ENCODE measurements around the gene TH.

Gene TH

DNA sequence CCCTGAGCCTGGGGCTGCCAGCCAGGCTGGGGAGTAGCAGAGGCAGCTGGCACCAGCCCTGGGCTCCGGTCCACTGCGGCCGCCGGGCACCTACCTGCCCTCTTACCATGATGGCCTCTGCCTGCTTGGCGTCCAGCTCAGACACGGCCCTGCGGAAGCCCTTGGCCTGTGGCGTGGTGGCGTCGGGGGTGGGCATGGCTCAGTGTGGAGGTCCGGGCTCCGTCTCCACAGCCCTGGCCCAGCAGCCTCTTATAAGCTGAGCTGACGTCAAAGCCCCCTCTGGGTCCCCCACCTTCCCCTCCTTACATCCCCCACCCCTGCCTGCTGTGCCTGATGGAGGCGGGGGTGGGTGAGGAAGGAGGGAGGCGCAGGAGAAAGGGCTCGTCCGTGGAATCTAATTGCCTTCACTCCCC lies at the start of gene TH:
Gene TH (minus strand): TSS at position 225 of the 413 bp plus-strand sequence. CDS start 29 bp downstream, at position 196.
- TF ChIP-seq, protein P1, sequence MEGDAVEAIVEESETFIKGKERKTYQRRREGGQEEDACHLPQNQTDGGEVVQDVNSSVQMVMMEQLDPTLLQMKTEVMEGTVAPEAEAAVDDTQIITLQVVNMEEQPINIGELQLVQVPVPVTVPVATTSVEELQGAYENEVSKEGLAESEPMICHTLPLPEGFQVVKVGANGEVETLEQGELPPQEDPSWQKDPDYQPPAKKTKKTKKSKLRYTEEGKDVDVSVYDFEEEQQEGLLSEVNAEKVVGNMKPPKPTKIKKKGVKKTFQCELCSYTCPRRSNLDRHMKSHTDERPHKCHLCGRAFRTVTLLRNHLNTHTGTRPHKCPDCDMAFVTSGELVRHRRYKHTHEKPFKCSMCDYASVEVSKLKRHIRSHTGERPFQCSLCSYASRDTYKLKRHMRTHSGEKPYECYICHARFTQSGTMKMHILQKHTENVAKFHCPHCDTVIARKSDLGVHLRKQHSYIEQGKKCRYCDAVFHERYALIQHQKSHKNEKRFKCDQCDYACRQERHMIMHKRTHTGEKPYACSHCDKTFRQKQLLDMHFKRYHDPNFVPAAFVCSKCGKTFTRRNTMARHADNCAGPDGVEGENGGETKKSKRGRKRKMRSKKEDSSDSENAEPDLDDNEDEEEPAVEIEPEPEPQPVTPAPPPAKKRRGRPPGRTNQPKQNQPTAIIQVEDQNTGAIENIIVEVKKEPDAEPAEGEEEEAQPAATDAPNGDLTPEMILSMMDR (IDR thresholded peaks at IDR 0.05; ENCODE audit: control extremely low read depth, extremely low read depth, low read depth, missing control alignments) = no peak
- ChIA-PET POLR2A (no interaction called here), CTCF (interaction anchor here (4.4 kb wide), 1 partner anchor 20 kb away, joined by 19 read pairs; no protein-coding TSS in a partner anchor)
- no peak for DNase-seq (ENCODE audit: extremely low spot score)

DNA sequence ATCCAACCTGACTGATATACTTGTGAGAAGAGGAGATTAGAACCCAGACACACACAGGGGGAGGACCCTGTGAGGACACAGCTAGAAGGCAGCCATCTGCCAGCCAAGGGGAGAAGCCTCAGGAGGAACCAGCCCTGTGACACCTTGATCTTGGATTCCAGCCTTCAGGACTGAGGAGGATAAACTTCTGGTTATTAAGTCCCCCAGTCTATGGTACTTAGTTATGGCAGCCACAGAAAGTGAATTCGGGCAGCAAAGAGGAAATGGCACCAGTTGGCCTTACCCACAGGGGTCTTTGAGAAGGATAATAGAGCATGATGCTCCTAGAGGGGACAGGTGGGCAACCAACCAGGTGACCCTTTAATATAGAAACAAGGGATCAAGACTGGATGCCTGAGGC lies 49.4 kb upstream of the TH start:
- no peak for DNase-seq (ENCODE audit: extremely low spot score)
- ChIA-PET POLR2A (no interaction called here), CTCF (no interaction called here)
- TF ChIP-seq, protein P1 (IDR thresholded peaks at IDR 0.05; ENCODE audit: control extremely low read depth, extremely low read depth, low read depth, missing control alignments) = no peak

DNA sequence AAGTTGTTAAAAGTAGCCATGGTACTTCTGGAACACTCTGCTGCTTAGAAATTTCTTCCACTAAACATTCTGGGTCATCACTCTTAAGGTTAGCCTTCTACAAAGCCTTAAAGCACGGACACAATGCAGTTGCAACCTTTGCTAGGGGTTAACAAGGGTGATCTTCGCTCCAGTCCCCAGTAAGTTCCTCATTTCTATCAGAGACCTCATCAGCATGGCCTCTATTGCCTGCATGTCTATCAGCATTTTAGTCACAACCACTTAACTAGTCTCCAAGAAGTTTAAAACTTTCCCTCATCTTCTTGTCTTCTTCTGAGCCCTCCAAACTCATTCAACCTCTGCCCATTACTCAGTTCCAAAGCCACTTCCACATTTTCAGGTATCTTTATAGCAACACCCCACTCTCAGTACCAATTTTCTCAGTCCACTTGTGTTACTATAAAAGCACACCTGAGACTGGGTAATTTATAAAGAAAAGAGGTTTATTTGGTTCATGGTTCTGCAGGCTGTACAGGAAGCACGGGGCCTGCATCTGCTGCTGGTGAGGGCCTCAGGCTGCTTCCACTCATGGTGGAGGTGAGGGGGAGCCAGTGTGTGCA lies 48.7 kb upstream of the TH start:
- CTCF ChIA-PET = no interaction called here
- TF ChIP-seq, protein P1 (IDR thresholded peaks at IDR 0.05; ENCODE audit: control extremely low read depth, extremely low read depth, low read depth, missing control alignments) = no peak
- no peak for DNase-seq (ENCODE audit: extremely low spot score)

DNA sequence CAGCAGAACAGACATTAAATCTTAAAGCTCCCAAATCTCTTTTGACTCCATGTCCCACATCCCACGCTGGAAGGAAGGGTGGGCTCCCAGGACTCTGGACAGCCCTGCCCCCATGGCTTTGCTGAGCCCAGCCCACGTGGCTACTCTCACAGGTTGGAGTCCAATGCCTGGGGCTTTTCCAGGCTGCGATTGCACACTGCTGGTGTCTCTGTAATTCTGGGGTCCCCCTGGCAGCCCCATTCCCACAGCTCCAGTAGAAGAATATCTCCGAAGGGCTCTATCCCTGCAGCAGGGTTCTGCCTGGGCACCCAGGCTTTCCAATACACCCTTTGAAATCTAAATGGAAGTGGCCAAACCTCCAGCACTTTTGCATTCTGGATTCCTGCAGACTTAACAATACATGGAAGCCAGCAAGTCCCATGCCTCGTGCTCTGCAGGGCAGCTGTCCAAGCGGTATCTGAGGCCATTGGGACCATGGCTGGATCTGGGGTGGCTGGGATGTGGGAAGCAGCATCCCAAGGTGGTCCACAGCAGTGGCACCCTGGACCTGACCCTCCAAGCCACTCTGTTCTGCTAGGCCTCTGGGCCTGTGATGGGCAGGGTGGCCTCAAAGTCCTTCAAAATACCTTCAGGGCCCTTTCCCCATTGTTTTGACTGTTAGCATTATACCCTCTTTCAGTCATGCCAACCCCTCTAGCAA lies 47.9 kb upstream of the TH start:
- POLR2A ChIA-PET = no interaction called here
- CTCF ChIA-PET = interaction anchor here (1.0 kb wide), 1 partner anchor 85 kb away, joined by 3 read pairs; no protein-coding TSS in a partner anchor
- TF ChIP-seq, protein P1 (IDR thresholded peaks at IDR 0.05; ENCODE audit: control extremely low read depth, extremely low read depth, low read depth, missing control alignments) = no peak
- DNase-seq (ENCODE audit: extremely low spot score) = no peak

More for the DNA sequence above, 48.7 kb upstream of the TH start:
- POLR2A ChIA-PET = no interaction called here

DNA sequence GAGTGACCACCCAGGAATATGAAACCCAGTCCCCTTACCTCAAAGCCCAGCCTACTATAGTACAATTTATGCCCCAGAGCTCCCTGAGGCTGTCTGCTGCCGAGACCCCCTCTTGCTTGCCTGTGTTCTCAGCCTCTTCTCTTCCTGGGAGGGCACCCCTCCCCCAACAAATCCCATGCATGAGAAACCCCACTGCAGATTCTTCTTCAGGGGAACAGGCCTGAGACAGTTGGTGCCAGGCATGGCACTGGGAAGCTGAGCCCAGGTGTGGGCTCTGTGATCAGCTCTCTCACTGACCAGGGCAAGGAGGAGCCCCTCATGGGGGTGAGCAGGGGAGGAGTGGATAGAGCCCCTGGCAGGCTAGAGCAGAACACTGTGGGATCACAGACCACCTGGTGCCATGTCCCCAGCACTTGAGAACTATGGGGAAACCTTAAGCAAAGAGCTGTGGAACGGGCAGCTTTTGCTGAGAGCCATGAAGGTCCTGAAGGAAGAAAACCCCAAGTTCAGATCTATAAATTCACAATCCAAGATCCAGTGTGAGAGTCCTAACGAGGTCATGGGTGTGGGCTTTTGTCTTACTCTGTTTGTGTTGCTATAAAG lies 46.5 kb upstream of the TH start:
- DNase-seq (ENCODE audit: extremely low spot score) = no peak
- CTCF ChIA-PET = interaction anchor here (1.0 to 1.1 kb wide), 2 partner anchors 87 to 315 kb away, joined by 3 read pairs; no protein-coding TSS in a partner anchor
- TF ChIP-seq, protein P1 (IDR thresholded peaks at IDR 0.05; ENCODE audit: control extremely low read depth, extremely low read depth, low read depth, missing control alignments) = no peak
- POLR2A ChIA-PET = no interaction called here

DNA sequence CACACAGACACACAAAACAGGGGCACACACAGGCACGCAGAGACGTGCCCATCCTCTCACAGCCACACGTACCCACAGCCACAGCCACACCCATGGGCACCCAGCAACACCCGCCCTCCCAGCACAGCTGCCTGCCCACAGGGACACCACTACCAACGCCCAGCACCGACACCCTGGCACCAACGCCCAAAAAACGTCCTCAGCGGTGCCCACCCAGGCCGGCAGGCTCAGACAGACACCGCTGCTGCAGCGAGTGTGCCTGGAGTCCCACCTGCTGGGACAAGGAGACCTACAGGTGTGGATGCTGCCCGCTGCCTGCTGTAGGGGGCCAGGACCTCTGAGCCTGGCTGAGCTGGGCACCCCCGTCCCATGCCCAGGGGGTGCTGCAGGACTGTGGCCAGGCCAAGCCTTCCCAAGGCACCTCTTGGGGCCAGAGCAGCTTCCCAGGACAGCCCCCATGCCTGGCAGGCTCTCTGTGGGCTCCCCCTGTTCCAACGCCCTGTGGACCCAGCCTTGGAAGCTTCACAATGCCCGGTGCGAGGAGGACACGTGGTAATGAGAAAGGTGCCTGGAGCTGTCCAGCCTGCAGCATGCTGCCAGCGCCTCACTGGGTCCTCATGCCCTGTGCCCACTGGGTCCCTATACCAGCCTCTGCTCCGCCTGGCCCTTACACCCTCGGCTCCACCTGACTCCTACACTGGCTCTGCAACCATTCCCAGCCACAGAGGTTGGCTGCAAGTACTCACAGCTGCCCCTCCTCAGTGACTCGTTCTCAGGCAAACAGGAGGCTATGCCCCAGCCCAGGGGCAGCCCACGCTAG lies 45.8 kb upstream of the TH start:
- ChIA-PET CTCF (interaction anchor here (1.1 kb wide), 1 partner anchor 315 kb away, joined by 3 read pairs; no protein-coding TSS in a partner anchor), POLR2A (no interaction called here)
- TF ChIP-seq, protein P1 (IDR thresholded peaks at IDR 0.05; ENCODE audit: control extremely low read depth, extremely low read depth, low read depth, missing control alignments) = no peak
- DNase-seq (ENCODE audit: extremely low spot score) = no peak
